Testis (tissue), 3 donors: ENCODE results near the gene ANKRD53. TPM values are rescaled to one million over a fixed set of nuclear protein-coding genes. Genes with fewer than 3 reads are reported as not detected.

ENCODE experiments used
- DNase-seq: peaks from one replicate; pipeline ENCODE4 v3.0.0-alpha.2; 2019
- H3K27ac ChIP-seq, 2 donors: fragments of 200-600 bp; sonication (generic); one replicate each; pipeline ENCODE4 v1.5.1; 2019
- H3K27me3 ChIP-seq: fragments of 200-600 bp; sonication (generic); one replicate; pipeline ENCODE4 v1.5.1; 2019
- H3K36me3 ChIP-seq: fragments of 200-600 bp; sonication (generic); one replicate; pipeline ENCODE4 v1.5.1; 2017; ENCODE audit warnings: low read depth; ENCODE audit errors: missing control alignments
- H3K4me1 ChIP-seq: fragments of 200-600 bp; sonication (generic); one replicate; pipeline ENCODE4 v1.5.1; 2019
- H3K4me3 ChIP-seq, 2 donors: fragments of 200-600 bp; sonication (generic); one replicate each; pipeline ENCODE4 v1.5.1; 2017 to 2019
- H3K9me3 ChIP-seq: fragments of 200-600 bp; sonication (generic); one replicate; pipeline ENCODE4 v1.5.1; 2017
- CTCF ChIP-seq, 3 experiments: fragments of 450-650 bp in 2 of 3; fragments of 200-600 bp in 1 of 3; sonication (generic) in 1 of 3; IDR thresholded peaks; one replicate each; pipeline ENCODE4 v1.5.1; 2016 to 2019; ENCODE audit warnings: antibody characterized with exemption in 3 of 3, mild to moderate bottlenecking in 2 of 3, moderate library complexity in 1 of 3
- POLR2A ChIP-seq: fragments of 450-650 bp; IDR thresholded peaks from one replicate; pipeline ENCODE4 v1.6.1; 2017; ENCODE audit warnings: antibody characterized with exemption, mild to moderate bottlenecking, moderate library complexity
- WGBS, 2 donors: methylation state at CpG; one replicate each; pipeline ENCODE4 v1.1.5; 2018; 5-methylcytosine and 5-hydroxymethylcytosine counted together
- intact Hi-C: fragments of 100-400 bp; cut with DNase I; formaldehyde crosslinking; loops from one replicate; pipeline ENCODE4 v1.15.1; 2023; ENCODE audit warnings: low total_unique reads
- polyA plus RNA-seq: library from polyadenylated mRNA; stranded (reverse); fragments of 350-450 nt; fragmentation: Illumina TruSeq; extraction: RNeasy Lipid Tissue Mini Kit (QIAGEN cat#74804); gene quantifications from one replicate; pipeline ENCODE4 v1.2.3, GENCODE V29; 2014; ENCODE audit warnings: low read depth, low replicate concordance; ENCODE audit not compliant: insufficient read depth
- total RNA-seq, 2 donors: library from RNA; depleted of rRNA; stranded (reverse); fragments of >200 nt; gene quantifications; one replicate each; pipeline ENCODE4 v1.2.3, GENCODE V29; 2016

The ANKRD53 gene
- total and polyA plus RNA-seq, 3 donors from 2014 or later = 10.6 to 52.2 (median 36.3) TPM

DNA sequence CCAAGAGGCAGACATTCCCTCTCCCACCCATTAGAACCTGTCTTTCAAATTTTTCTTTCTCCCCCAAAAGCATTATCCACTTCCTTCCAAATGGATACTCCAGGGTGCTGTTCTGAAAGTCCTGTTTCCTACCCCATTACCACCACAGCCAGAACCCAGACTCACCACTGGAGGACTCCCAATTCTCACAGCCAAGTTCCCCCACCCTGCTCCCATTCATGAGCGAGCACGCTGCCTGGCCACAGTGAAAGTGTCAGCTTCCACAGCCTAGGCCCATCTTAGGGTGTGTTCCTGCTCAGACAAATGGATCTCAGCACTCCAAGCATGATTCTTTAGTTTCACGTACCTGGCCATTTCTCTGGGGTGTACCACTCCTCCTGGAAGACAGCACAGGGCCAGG is 3.8 kb upstream of the ANKRD53 start:
- no peaks in the 10 kb centered on the region for H3K27me3 ChIP-seq
- H3K9me3 ChIP-seq = no peaks in the 10 kb centered on the region
- WGBS, 2 donors = 93 to 94% methylated on average over 3 of the region's 3 CpGs
- no peaks in the 10 kb centered on the region for H3K36me3 ChIP-seq
- no peak overlapping the region for H3K27ac ChIP-seq
- intact Hi-C loops = no loop called here
- no peak overlapping the region for H3K4me3 ChIP-seq
- DNase-seq = peak; percentile 8
- TF ChIP-seq POLR2A (no peak), CTCF (IDR thresholded peaks at IDR 0.05) (no peak)
- H3K4me1 ChIP-seq = peaks cover 15% of the 10 kb centered on the region

DNA sequence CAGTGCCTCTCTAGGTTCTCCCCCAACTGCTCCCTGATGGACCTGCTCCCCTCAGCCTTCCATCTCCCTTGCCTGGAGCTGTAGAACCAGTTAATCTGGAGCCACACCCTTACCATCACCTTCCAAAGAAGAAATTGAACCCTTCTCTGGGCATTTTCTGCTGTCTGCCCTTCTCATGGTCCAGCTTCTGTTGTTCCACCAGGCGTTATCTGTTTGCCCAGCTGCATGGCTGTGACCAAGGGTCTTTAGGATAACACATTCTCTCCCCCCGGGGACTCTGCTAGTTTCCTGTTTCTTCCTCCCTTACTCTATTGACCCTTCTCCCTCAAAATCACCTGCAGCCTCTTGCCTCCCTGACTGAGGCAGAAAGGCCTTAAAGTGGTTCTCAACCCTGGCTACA is 3.2 kb upstream of the ANKRD53 start:
- 87 to 96% methylated on average over 2 of the region's 2 CpGs for WGBS, 2 donors
- Histone ChIP-seq H3K36me3 (no peaks in the 10 kb centered on the region), H3K27me3 (no peaks in the 10 kb centered on the region), H3K27ac (no peak overlapping the region), H3K4me3 (no peak overlapping the region), H3K4me1 (peaks cover 15% of the 10 kb centered on the region), H3K9me3 (no peaks in the 10 kb centered on the region)
- TF ChIP-seq POLR2A (no peak), CTCF (IDR thresholded peaks at IDR 0.05) (no peak)
- DNase-seq = peak; percentile 9
- intact Hi-C loops = no loop called here

- Histone ChIP-seq H3K36me3 (no peaks in the 10 kb centered on the region), H3K27ac (peak overlapping the region; percentile 87 to 89), H3K9me3 (no peaks in the 10 kb centered on the region), H3K4me1 (peaks cover 15% of the 10 kb centered on the region), H3K27me3 (no peaks in the 10 kb centered on the region), H3K4me3 (peak overlapping the region; percentile 54 to 63)
- TF ChIP-seq CTCF (IDR thresholded peaks at IDR 0.05) (no peak), POLR2A (no peak)
- peak; percentile 30 for DNase-seq
- intact Hi-C loops = no loop called here
- WGBS, 2 donors = 34% methylated on average over 14 of the region's 14 CpGs
Measured at GRCh38 chr2:70977605-70978205, 725 bp upstream of the ANKRD53 start.

- WGBS, 2 donors = 27 to 41% methylated on average over 7 to 19 of the region's 19 CpGs
- no peak for DNase-seq
- H3K27me3 ChIP-seq = no peaks in the 10 kb centered on the region
- intact Hi-C loops = no loop called here
- peak overlapping the region; percentile 45 to 63 for H3K4me3 ChIP-seq
- H3K36me3 ChIP-seq = no peaks in the 10 kb centered on the region
- H3K27ac ChIP-seq = peak overlapping the region; percentile 3 to 30
- no peaks in the 10 kb centered on the region for H3K9me3 ChIP-seq
- peaks cover 15% of the 10 kb centered on the region for H3K4me1 ChIP-seq
- TF ChIP-seq POLR2A = no peak
- TF ChIP-seq CTCF (IDR thresholded peaks at IDR 0.05) = no peak
Measured at GRCh38 chr2:70979180-70979488, 704 bp downstream of the ANKRD53 start.

- Histone ChIP-seq H3K27me3 (no peaks in the 10 kb centered on the region), H3K4me1 (peaks cover 15% of the 10 kb centered on the region), H3K4me3 (no peak overlapping the region), H3K36me3 (no peaks in the 10 kb centered on the region), H3K27ac (no peak overlapping the region), H3K9me3 (no peaks in the 10 kb centered on the region)
- TF ChIP-seq POLR2A (no peak), CTCF (IDR thresholded peaks at IDR 0.05) (no peak)
- intact Hi-C loops = no loop called here
- DNase-seq = peak; percentile 13
- WGBS, 2 donors = 89 to 90% methylated on average over 6 to 9 of the region's 9 CpGs
Measured at GRCh38 chr2:70979626-70980025, 1.2 kb downstream of the ANKRD53 start.
